DOHH2 (cell line): ENCODE data around the gene DCDC1.

Source experiments
- CTCF ChIP-seq: fragments of 200-600 bp; sonication (generic); IDR thresholded peaks from one replicate; pipeline ENCODE4 v1.5.1; 2014; ENCODE audit warnings: antibody characterized with exemption, mild to moderate bottlenecking, low read depth, low read length; ENCODE audit not compliant: poor library complexity, severe bottlenecking
- EZH2phosphoT487 ChIP-seq: fragments of 200-600 bp; sonication (generic); IDR thresholded peaks from 2 replicates; pipeline ENCODE4 v1.6.1; 2017; ENCODE audit warnings: borderline replicate concordance, mild to moderate bottlenecking, antibody characterized with exemption, low read length, moderate library complexity, mixed read lengths

GRCh38 chr11:31340903-31341572, 28.5 kb downstream of the DCDC1 start:
- TF ChIP-seq CTCF (peak; percentile 66), EZH2phosphoT487 (no peak)
